OCI-LY7 (cell line): ENCODE data around the gene GCFC2. TPM values are rescaled to one million over a fixed set of nuclear protein-coding genes. Genes with fewer than 3 reads are reported as not detected.

Experiments
- BruUV-seq: library from RNA; stranded (reverse); fragments of 400-500 nt; replicated peaks from 2 replicates; lab custom pipeline; 2021; lab: Mats Ljungman, UMichigan
- CTCF ChIA-PET: fragments of 300-600 bp; sonication (Branson Sonifier 250); formaldehyde crosslinking; loops from one replicate; lab custom pipeline; 2022; ENCODE audit warnings: antibody characterized with exemption; ENCODE audit not compliant: unreplicated experiment; lab: Charles Lee
- POLR2A ChIA-PET: fragments of 300-600 bp; sonication (Branson Sonifier 250); formaldehyde crosslinking; loops from one replicate; lab custom pipeline; 2022; ENCODE audit warnings: antibody characterized with exemption; lab: Charles Lee
- DNase-seq: peaks from one replicate; pipeline ENCODE4 v3.0.0-alpha.2; 2015; ENCODE audit warnings: low spot score
- H2AFZ ChIP-seq: fragments of 200-600 bp; sonication (generic), shearing (Covaris generic); 2 replicates; pipeline ENCODE4 v1.6.1; 2014; ENCODE audit warnings: mild to moderate bottlenecking, antibody characterized with exemption, low read length, moderate library complexity
- H3K27ac ChIP-seq: fragments of 200-600 bp; sonication (generic); 2 replicates; pipeline ENCODE4 v1.5.1; 2014; ENCODE audit warnings: mixed run types, low read depth, mild to moderate bottlenecking, moderate library complexity, low read length, inconsistent platforms; ENCODE audit not compliant: poor library complexity, severe bottlenecking
- H3K36me3 ChIP-seq: fragments of 200-600 bp; sonication (generic); 2 replicates; pipeline ENCODE4 v1.6.1; 2014; ENCODE audit warnings: mild to moderate bottlenecking, antibody characterized with exemption, low read length, moderate library complexity, mixed read lengths; ENCODE audit not compliant: insufficient read depth
- H3K4me1 ChIP-seq: fragments of 200-600 bp; sonication (generic); 2 replicates; pipeline ENCODE4 v1.5.1; 2014; ENCODE audit warnings: mild to moderate bottlenecking, low read length; ENCODE audit not compliant: insufficient read depth, poor library complexity, severe bottlenecking
- H3K4me2 ChIP-seq: fragments of 200-600 bp; sonication (generic); 2 replicates; pipeline ENCODE4 v1.6.1; 2014; ENCODE audit warnings: mild to moderate bottlenecking, low read length
- H3K4me3 ChIP-seq: fragments of 200-600 bp; sonication (generic); 2 replicates; pipeline ENCODE4 v1.5.1; 2014; ENCODE audit warnings: mild to moderate bottlenecking, low read depth, low read length; ENCODE audit not compliant: poor library complexity, severe bottlenecking
- H3K79me2 ChIP-seq: fragments of 200-600 bp; sonication (generic); 2 replicates; pipeline ENCODE4 v1.6.1; 2016; ENCODE audit warnings: low read depth, mild to moderate bottlenecking, low read length, moderate library complexity, mixed read lengths; ENCODE audit not compliant: insufficient read depth
- H3K9me2 ChIP-seq: fragments of 200-600 bp; sonication (generic); 2 replicates; pipeline ENCODE4 v1.6.1; 2016; ENCODE audit warnings: mild to moderate bottlenecking, low read length, mixed read lengths; ENCODE audit not compliant: insufficient read depth
- H3K9me3 ChIP-seq: fragments of 200-600 bp; sonication (generic); 2 replicates; pipeline ENCODE4 v1.6.1; 2014; ENCODE audit warnings: mild to moderate bottlenecking, mixed run types, low read length, mixed read lengths
- H4K20me1 ChIP-seq: fragments of 200-600 bp; sonication (generic); 2 replicates; pipeline ENCODE4 v1.6.1; 2014; ENCODE audit warnings: mild to moderate bottlenecking, antibody characterized with exemption, low read length, moderate library complexity, mixed read lengths; ENCODE audit not compliant: insufficient read depth
- EZH2phosphoT487 ChIP-seq: fragments of 200-600 bp; sonication (generic); IDR thresholded peaks from 2 replicates; pipeline ENCODE4 v1.6.1; 2018; ENCODE audit warnings: low read depth, borderline replicate concordance, mild to moderate bottlenecking, mixed run types, antibody characterized with exemption, low read length, moderate library complexity, mixed read lengths
- intact Hi-C: fragments of 100-400 bp; cut with micrococcal nuclease; formaldehyde crosslinking; loops from one replicate; pipeline ENCODE4 v1.10.0; 2022; ENCODE audit not compliant: unreplicated experiment
- total RNA-seq, 2 experiments: library from RNA; depleted of rRNA in 1 of 2; stranded (reverse); fragments of >200 nt in 1 of 2; shearing (Covaris generic) in 1 of 2; gene quantifications; 2 replicates each; pipeline ENCODE4 v1.2.3, GENCODE V29; 2014 to 2022
- TF ChIP-seq, protein P1 (sequence below): fragments of 200-600 bp; sonication (generic); conservative IDR thresholded peaks from 2 replicates; pipeline ENCODE4 v1.5.1; 2014; ENCODE audit warnings: mild to moderate bottlenecking, antibody characterized with exemption, low read length, moderate library complexity, mixed read lengths

Gene GCFC2
- total RNA-seq, 2 experiments from 2014 or later, result 19.3 to 21.8 TPM

GRCh38 chr2:75709297-75709696, 1.4 kb downstream of the GCFC2 start:
- no TSS peak for BruUV-seq
- Histone ChIP-seq H3K9me2 (no peaks in the 10 kb centered on the region), H3K4me1 (peaks cover 21% of the 10 kb centered on the region), H3K4me3 (peak overlapping the region; percentile 72), H4K20me1 (no peaks in the 10 kb centered on the region), H3K27ac (peak overlapping the region; percentile 83), H3K9me3 (no peaks in the 10 kb centered on the region), H2AFZ (no peak overlapping the region), H3K4me2 (peak overlapping the region; percentile 99), H3K36me3 (peaks cover 17% of the 10 kb centered on the region), H3K79me2 (peaks cover 34% of the 10 kb centered on the region; the same call in 1 of the 2 replicates)
- TF ChIP-seq, protein P1, sequence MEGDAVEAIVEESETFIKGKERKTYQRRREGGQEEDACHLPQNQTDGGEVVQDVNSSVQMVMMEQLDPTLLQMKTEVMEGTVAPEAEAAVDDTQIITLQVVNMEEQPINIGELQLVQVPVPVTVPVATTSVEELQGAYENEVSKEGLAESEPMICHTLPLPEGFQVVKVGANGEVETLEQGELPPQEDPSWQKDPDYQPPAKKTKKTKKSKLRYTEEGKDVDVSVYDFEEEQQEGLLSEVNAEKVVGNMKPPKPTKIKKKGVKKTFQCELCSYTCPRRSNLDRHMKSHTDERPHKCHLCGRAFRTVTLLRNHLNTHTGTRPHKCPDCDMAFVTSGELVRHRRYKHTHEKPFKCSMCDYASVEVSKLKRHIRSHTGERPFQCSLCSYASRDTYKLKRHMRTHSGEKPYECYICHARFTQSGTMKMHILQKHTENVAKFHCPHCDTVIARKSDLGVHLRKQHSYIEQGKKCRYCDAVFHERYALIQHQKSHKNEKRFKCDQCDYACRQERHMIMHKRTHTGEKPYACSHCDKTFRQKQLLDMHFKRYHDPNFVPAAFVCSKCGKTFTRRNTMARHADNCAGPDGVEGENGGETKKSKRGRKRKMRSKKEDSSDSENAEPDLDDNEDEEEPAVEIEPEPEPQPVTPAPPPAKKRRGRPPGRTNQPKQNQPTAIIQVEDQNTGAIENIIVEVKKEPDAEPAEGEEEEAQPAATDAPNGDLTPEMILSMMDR, result no peak
- no peak for TF ChIP-seq EZH2phosphoT487
- ChIA-PET CTCF (no interaction called here), POLR2A (interaction anchor here (1.2 to 2.0 kb wide), 3 partner anchors 10 to 63 kb away, joined by 4 to 10 read pairs (median 7); partner anchors contain the start of gene MRPL19)
- DNase-seq, result peak; percentile 30
- intact Hi-C loops, result no loop called here

DNA sequence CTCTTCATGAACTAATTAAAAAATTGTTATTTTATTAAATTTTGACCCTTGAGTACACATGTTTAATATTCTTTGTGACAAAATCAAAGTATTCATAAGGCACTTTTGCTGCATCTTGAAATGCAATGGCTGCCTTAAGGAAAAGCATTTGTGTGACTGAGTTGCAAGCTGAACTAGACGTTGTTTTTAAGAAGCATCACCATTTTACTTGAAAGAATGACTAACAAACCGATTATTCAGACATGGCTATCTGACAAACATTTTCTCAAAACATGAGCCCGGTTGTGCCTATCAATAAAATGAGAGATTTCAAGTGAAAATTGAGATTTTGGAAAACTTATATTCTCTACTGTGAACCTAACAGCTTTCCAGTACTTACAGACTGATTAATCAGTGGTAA, 2.8 kb downstream of the GCFC2 start:
- H3K36me3 ChIP-seq, result peaks cover 31% of the 10 kb centered on the region
- POLR2A ChIA-PET, result interaction anchor here (0.7 kb wide), 1 partner anchor 47 kb away, joined by 3 read pairs; no protein-coding TSS in a partner anchor
- H2AFZ ChIP-seq, result no peak overlapping the region
- no peaks in the 10 kb centered on the region for H4K20me1 ChIP-seq
- no peak overlapping the region for H3K27ac ChIP-seq
- no peak overlapping the region for H3K4me3 ChIP-seq
- no peak for DNase-seq
- BruUV-seq, result no TSS peak
- no peaks in the 10 kb centered on the region for H3K9me2 ChIP-seq
- H3K4me2 ChIP-seq, result peak overlapping the region; percentile 99; the same call in 1 of the 2 replicates
- CTCF ChIA-PET, result no interaction called here
- peaks cover 34% of the 10 kb centered on the region; the same call in 1 of the 2 replicates for H3K79me2 ChIP-seq
- no peaks in the 10 kb centered on the region for H3K9me3 ChIP-seq
- TF ChIP-seq, protein P1, result no peak
- TF ChIP-seq EZH2phosphoT487, result no peak
- intact Hi-C loops, result no loop called here
- H3K4me1 ChIP-seq, result peaks cover 21% of the 10 kb centered on the region

DNA sequence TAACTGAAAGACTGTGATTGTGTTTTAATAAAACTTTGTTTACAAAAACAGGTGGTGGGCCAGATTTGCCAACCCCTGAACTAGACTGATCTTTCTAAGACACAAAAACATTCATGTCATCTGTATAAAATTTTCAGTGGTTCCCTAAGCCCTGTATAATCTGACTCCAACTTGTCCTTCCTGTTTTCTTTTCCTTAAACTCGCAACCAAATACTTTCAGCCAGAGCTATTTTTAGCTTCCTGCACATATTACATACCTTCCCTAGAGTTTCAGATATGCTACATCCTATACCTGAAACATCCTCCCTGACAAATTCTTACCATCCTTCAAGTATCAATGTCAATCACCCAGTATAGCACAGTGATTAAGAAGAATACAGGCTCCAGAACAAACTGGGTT, 4.8 kb downstream of the GCFC2 start:
- Histone ChIP-seq H3K9me3 (no peaks in the 10 kb centered on the region), H3K36me3 (peaks cover 51% of the 10 kb centered on the region), H2AFZ (no peak overlapping the region), H3K27ac (no peak overlapping the region), H3K4me2 (no peak overlapping the region), H3K9me2 (no peaks in the 10 kb centered on the region), H3K4me1 (peaks cover 15% of the 10 kb centered on the region), H3K4me3 (no peak overlapping the region), H3K79me2 (peaks cover 34% of the 10 kb centered on the region; the same call in 1 of the 2 replicates), H4K20me1 (no peaks in the 10 kb centered on the region)
- POLR2A ChIA-PET, result interaction anchor here (0.7 kb wide), 1 partner anchor 60 kb away, joined by 3 read pairs; no protein-coding TSS in a partner anchor
- no TSS peak for BruUV-seq
- CTCF ChIA-PET, result no interaction called here
- intact Hi-C loops, result no loop called here
- no peak for DNase-seq
- TF ChIP-seq EZH2phosphoT487, result no peak
